ENCODE data around the gene RBM12.

RBM12 gene

GRCh38 chr20:35629427-35630145 lies 35.1 kb downstream of the RBM12 start:
- no peak overlapping the region for H3K4me3 ChIP-seq (ENCODE audit: low read depth, low read length)
- no peak for TF ChIP-seq CTCF (conservative IDR thresholded peaks at IDR 0.05; ENCODE audit: low read depth, low read length)
- DNase-seq (ENCODE audit: low read depth) = peak; percentile 48

GRCh38 chr20:35627121-35627520 lies 37.6 kb downstream of the RBM12 start:
- DNase-seq (ENCODE audit: low read depth) = no peak
- no peak overlapping the region for H3K4me3 ChIP-seq (ENCODE audit: low read depth, low read length)
- no peak for TF ChIP-seq CTCF (conservative IDR thresholded peaks at IDR 0.05; ENCODE audit: low read depth, low read length)

- no peak overlapping the region for H3K4me3 ChIP-seq (ENCODE audit: low read depth, low read length)
- TF ChIP-seq CTCF (conservative IDR thresholded peaks at IDR 0.05; ENCODE audit: low read depth, low read length) = no peak
- no peak for DNase-seq (ENCODE audit: low read depth)
Observed at GRCh38 chr20:35626386-35627001, 38.2 kb downstream of the RBM12 start.

GRCh38 chr20:35625584-35626385 lies 38.9 kb downstream of the RBM12 start:
- no peak for DNase-seq (ENCODE audit: low read depth)
- no peak for TF ChIP-seq CTCF (conservative IDR thresholded peaks at IDR 0.05; ENCODE audit: low read depth, low read length)
- H3K4me3 ChIP-seq (ENCODE audit: low read depth, low read length) = no peak overlapping the region

GRCh38 chr20:35621560-35621946 lies 43.1 kb downstream of the RBM12 start:
- no peak for DNase-seq (ENCODE audit: low read depth)
- TF ChIP-seq CTCF (conservative IDR thresholded peaks at IDR 0.05; ENCODE audit: low read depth, low read length) = no peak

GRCh38 chr20:35620818-35621559 lies 43.7 kb downstream of the RBM12 start:
- no peak for TF ChIP-seq CTCF (conservative IDR thresholded peaks at IDR 0.05; ENCODE audit: low read depth, low read length)
- H3K4me3 ChIP-seq (ENCODE audit: low read depth, low read length) = no peak overlapping the region
- DNase-seq (ENCODE audit: low read depth) = no peak

More at GRCh38 chr20:35621560-35621946, 43.1 kb downstream of the RBM12 start:
- H3K4me3 ChIP-seq (ENCODE audit: low read depth, low read length) = no peak overlapping the region
